OCI-LY7 (cell line): ENCODE results near the gene KCNK16.

Source experiments
- CTCF ChIP-seq: fragments of 200-600 bp; sonication (generic); conservative IDR thresholded peaks from 2 replicates; pipeline ENCODE4 v1.5.1; 2014; ENCODE audit warnings: mild to moderate bottlenecking, antibody characterized with exemption, low read length, moderate library complexity, mixed read lengths
- EZH2phosphoT487 ChIP-seq: fragments of 200-600 bp; sonication (generic); IDR thresholded peaks from 2 replicates; pipeline ENCODE4 v1.6.1; 2018; ENCODE audit warnings: low read depth, borderline replicate concordance, mild to moderate bottlenecking, mixed run types, antibody characterized with exemption, low read length, moderate library complexity, mixed read lengths

- TF ChIP-seq CTCF, result peak; percentile 37
- no peak for TF ChIP-seq EZH2phosphoT487
Observed at GRCh38 chr6:39303425-39304153, 18.9 kb downstream of the KCNK16 start.
